ENCODE measurements around the gene HOXC11. TPM values are rescaled to one million over a fixed set of nuclear protein-coding genes. Genes with fewer than 3 reads are reported as not detected.

Gene HOXC11
- total RNA-seq, 5 donors from 2014 or later (not counting 1 experiment from before 2014, with no cell fraction given) = not detected

DNA sequence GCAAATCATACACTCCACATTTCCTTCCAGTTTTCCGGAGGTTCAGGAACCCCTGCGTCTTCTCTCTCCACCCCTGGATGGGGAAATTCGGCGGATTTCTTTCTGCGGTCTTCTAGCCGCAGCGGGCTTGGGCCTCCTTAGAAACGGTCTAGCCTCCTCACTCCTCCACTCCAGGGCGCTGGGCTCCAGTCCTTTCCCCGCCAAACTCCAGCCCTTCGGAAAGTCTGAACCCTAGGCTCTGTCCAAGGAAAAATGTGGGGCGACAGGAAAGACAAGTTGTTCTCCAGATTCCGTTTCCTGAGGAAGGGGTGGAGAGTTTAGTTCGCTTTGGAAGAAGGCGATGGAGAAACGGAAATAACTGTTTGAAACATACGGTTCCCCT lies 10.6 kb downstream of the HOXC11 start:
- Histone ChIP-seq H3K36me3 (ENCODE audit: control insufficient read depth in 2 of 2, extremely low read depth in 1 of 2, insufficient read depth in 1 of 2, low read length in 1 of 2) (no peaks in the 10 kb centered on the region), H3K27ac (ENCODE audit: low read length) (no peak overlapping the region), H3K27me3 (replicated peaks in 1 of 2; ENCODE audit: control insufficient read depth in 2 of 2, extremely low read depth in 1 of 2, insufficient read depth in 2 of 2, low read length in 1 of 2) (peaks cover 15 to 98% of the 10 kb centered on the region in 2 experiments), H3K9me3 (no peaks in the 10 kb centered on the region), H3K4me3 (ENCODE audit: control insufficient read depth in 1 of 2, extremely low read depth in 1 of 2, low read length in 1 of 2) (no peak overlapping the region), H3K4me1 (ENCODE audit: control insufficient read depth in 1 of 2, extremely low read depth in 1 of 2, insufficient read depth in 2 of 2, low read length in 2 of 2) (peaks cover 0 to 37% of the 10 kb centered on the region in 2 experiments)
- DNase-seq (no peak), ATAC-seq (replicated peaks in 1 of 4) (no peak)
- H3K4me3 Mint-ChIP-seq = peak overlapping the region in 1 of 3 donors; percentile 17
- WGBS (ENCODE audit: insufficient coverage) = 7% methylated on average over 9 of the region's 17 CpGs
- H3K27ac Mint-ChIP-seq = peak overlapping the region in 1 of 2 donors; percentile 36
- H3K36me3 Mint-ChIP-seq = no peaks in the 10 kb centered on the region
- H3K4me1 Mint-ChIP-seq = peaks cover 16 to 44% (median 30%) of the 10 kb centered on the region in 3 donors
- peaks cover 86 to 93% of the 10 kb centered on the region in 2 donors for H3K27me3 Mint-ChIP-seq
- CTCF ChIA-PET = no interaction called here
- H3K9me3 Mint-ChIP-seq = no peaks in the 10 kb centered on the region
- POLR2A ChIA-PET = no interaction called here

DNA sequence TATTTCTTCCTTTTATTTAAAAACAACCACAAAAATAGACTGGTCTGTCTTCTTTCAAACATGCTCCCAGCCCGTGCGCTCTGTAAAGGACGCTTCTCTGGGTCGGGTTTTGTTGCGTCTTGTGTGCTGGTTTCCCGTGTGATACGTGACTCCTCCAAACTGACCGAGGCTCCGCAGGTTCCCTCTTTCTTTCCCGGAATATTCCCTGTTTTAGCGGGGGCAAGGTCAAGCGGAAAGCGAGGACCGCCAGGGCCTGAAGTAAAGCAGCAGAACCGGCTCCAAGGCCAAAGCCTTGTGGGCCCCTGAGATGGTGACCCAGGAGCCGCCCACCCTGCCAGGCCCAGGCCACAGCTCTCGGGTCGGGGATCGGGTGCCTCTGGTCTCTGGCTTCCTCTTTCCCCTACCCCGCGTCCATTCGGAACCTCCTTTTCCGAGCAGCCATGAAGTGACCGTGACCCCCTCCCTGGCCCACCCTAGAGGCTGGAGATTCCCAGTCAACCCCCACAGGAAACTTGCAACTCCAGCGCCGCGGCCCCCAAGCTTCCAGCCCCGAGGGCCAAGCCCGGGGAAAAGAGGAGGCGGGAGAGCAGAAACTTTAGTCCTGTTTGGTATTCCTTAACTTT lies 11.1 kb downstream of the HOXC11 start:
- no peaks in the 10 kb centered on the region for H3K36me3 Mint-ChIP-seq
- ATAC-seq (replicated peaks in 1 of 4) (no peak), DNase-seq (no peak)
- Histone ChIP-seq H3K27ac (ENCODE audit: low read length) (no peak overlapping the region), H3K4me1 (ENCODE audit: control insufficient read depth in 1 of 2, extremely low read depth in 1 of 2, insufficient read depth in 2 of 2, low read length in 2 of 2) (peaks cover 1 to 41% of the 10 kb centered on the region in 2 experiments), H3K27me3 (replicated peaks in 1 of 2; ENCODE audit: control insufficient read depth in 2 of 2, extremely low read depth in 1 of 2, insufficient read depth in 2 of 2, low read length in 1 of 2) (peaks cover 16 to 98% of the 10 kb centered on the region in 2 experiments), H3K36me3 (ENCODE audit: control insufficient read depth in 2 of 2, extremely low read depth in 1 of 2, insufficient read depth in 1 of 2, low read length in 1 of 2) (no peaks in the 10 kb centered on the region), H3K4me3 (ENCODE audit: control insufficient read depth in 1 of 2, extremely low read depth in 1 of 2, low read length in 1 of 2) (no peak overlapping the region), H3K9me3 (no peaks in the 10 kb centered on the region)
- ChIA-PET POLR2A (no interaction called here), CTCF (interaction anchor here in 1 of 2 donors (0.5 to 1.2 kb wide), 3 partner anchors 188 to 269 kb away, joined by 4 to 9 read pairs (median 6); no protein-coding TSS in a partner anchor)
- H3K9me3 Mint-ChIP-seq = no peaks in the 10 kb centered on the region
- H3K27ac Mint-ChIP-seq = peak overlapping the region; percentile 28 to 43
- peaks cover 85 to 93% of the 10 kb centered on the region in 2 donors for H3K27me3 Mint-ChIP-seq
- 6% methylated on average over 24 of the region's 30 CpGs for WGBS (ENCODE audit: insufficient coverage)
- peak overlapping the region in 1 of 3 donors; percentile 17 for H3K4me3 Mint-ChIP-seq
- peaks cover 18 to 49% (median 34%) of the 10 kb centered on the region in 3 donors for H3K4me1 Mint-ChIP-seq

DNA sequence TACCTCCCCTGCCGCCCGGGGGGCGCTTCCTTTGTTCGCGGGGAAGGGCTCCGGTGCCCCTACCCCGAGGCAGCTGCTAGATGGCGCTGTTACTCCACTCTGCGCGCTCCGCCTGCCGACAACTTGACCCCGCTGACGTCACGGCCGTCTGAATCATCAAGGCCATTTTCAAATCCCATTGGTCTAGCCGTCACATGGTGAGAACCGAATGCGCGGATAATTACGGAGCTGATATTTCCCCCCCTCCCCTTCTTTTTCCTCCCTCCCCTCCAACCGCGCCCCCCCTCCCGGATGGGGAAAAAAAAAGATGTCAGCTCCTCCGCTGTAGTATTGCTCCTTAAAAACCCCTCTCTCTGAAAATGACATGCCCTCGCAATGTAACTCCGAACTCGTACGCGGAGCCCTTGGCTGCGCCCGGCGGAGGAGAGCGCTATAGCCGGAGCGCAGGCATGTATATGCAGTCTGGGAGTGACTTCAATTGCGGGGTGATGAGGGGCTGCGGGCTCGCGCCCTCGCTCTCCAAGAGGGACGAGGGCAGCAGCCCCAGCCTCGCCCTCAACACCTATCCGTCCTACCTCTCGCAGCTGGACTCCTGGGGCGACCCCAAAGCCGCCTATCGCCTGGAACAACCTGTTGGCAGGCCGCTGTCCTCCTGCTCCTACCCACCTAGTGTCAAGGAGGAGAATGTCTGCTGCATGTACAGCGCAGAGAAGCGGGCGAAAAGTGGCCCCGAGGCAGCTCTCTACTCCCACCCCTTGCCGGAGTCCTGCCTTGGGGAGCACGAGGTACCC lies 12.2 kb downstream of the HOXC11 start, which contains the start of gene HOXC10:
Gene HOXC10, plus strand, starts transcription at position 246 of the 791 bp plus-strand sequence. Its CDS starts 114 bp downstream, at position 360.
- H3K4me1 Mint-ChIP-seq = peaks cover 29 to 58% (median 44%) of the 10 kb centered on the region in 3 donors

DNA sequence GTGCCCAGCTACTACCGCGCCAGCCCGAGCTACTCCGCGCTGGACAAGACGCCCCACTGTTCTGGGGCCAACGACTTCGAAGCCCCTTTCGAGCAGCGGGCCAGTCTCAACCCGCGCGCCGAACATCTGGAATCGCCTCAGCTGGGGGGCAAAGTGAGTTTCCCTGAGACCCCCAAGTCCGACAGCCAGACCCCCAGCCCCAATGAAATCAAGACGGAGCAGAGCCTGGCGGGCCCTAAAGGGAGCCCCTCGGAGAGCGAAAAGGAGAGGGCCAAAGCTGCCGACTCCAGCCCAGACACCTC lies 12.7 kb downstream of the HOXC11 start:
- Mint-ChIP-seq H3K36me3 (no peaks in the 10 kb centered on the region), H3K27me3 (peaks cover 85 to 93% of the 10 kb centered on the region in 2 donors), H3K4me3 (peak overlapping the region in 2 of 3 donors; percentile 13 to 71), H3K9me3 (no peaks in the 10 kb centered on the region), H3K4me1 (peaks cover 34 to 58% (median 47%) of the 10 kb centered on the region in 3 donors), H3K27ac (no peak overlapping the region)
- 16% methylated on average over 16 of the region's 21 CpGs for WGBS (ENCODE audit: insufficient coverage)
- no peaks in the 10 kb centered on the region for H3K9me3 ChIP-seq
- no peak overlapping the region for H3K27ac ChIP-seq (ENCODE audit: low read length)
- peaks cover 4 to 51% of the 10 kb centered on the region in 2 experiments for H3K4me1 ChIP-seq (ENCODE audit: control insufficient read depth in 1 of 2, extremely low read depth in 1 of 2, insufficient read depth in 2 of 2, low read length in 2 of 2)
- peaks cover 21 to 97% of the 10 kb centered on the region in 2 experiments for H3K27me3 ChIP-seq (replicated peaks in 1 of 2; ENCODE audit: control insufficient read depth in 2 of 2, extremely low read depth in 1 of 2, insufficient read depth in 2 of 2, low read length in 1 of 2)
- ChIA-PET POLR2A (no interaction called here), CTCF (interaction anchor here (0.6 to 1.0 kb wide), 2 partner anchors 12 to 301 kb away, joined by 3 to 4 read pairs; no protein-coding TSS in a partner anchor)
- H3K36me3 ChIP-seq (ENCODE audit: control insufficient read depth in 2 of 2, extremely low read depth in 1 of 2, insufficient read depth in 1 of 2, low read length in 1 of 2) = no peaks in the 10 kb centered on the region
- DNase-seq = no peak
- peak in 1 of 4 experiments; percentile 15 for ATAC-seq (replicated peaks in 1 of 4)
- H3K4me3 ChIP-seq (ENCODE audit: control insufficient read depth in 1 of 2, extremely low read depth in 1 of 2, low read length in 1 of 2) = peak overlapping the region; percentile 7 to 35

More for the DNA sequence above, 12.2 kb downstream of the HOXC11 start, which contains the start of gene HOXC10:
- DNase-seq = peak in 34 of 35 experiments; percentile 12 to 82 (median 57)
- no peak within 1 kb of the TSS for H3K27ac ChIP-seq (ENCODE audit: low read length)
- Mint-ChIP-seq H3K9me3 (no peaks in the 10 kb centered on the region), H3K27me3 (peaks cover 85 to 93% of the 10 kb centered on the region in 2 donors), H3K4me3 (peak within 1 kb of the TSS; percentile 13 to 71 (median 37)), H3K36me3 (no peaks in the 10 kb centered on the region), H3K27ac (peak within 1 kb of the TSS; percentile 28 to 43)
- H3K9me3 ChIP-seq = no peaks in the 10 kb centered on the region
- peaks cover 4 to 49% of the 10 kb centered on the region in 2 experiments for H3K4me1 ChIP-seq (ENCODE audit: control insufficient read depth in 1 of 2, extremely low read depth in 1 of 2, insufficient read depth in 2 of 2, low read length in 2 of 2)
- no peaks in the 10 kb centered on the region for H3K36me3 ChIP-seq (ENCODE audit: control insufficient read depth in 2 of 2, extremely low read depth in 1 of 2, insufficient read depth in 1 of 2, low read length in 1 of 2)
- ATAC-seq (replicated peaks in 1 of 4) = peak; percentile 40 to 67 (median 44)
- CTCF ChIA-PET = interaction anchor here (0.5 to 1.2 kb wide), 6 partner anchors 9 to 302 kb away, joined by 3 to 9 read pairs (median 5); no protein-coding TSS in a partner anchor
- POLR2A ChIA-PET = no interaction called here
- 15% methylated on average over 38 of the region's 55 CpGs for WGBS (ENCODE audit: insufficient coverage)
- H3K27me3 ChIP-seq (replicated peaks in 1 of 2; ENCODE audit: control insufficient read depth in 2 of 2, extremely low read depth in 1 of 2, insufficient read depth in 2 of 2, low read length in 1 of 2) = peaks cover 18 to 97% of the 10 kb centered on the region in 2 experiments
- H3K4me3 ChIP-seq (ENCODE audit: control insufficient read depth in 1 of 2, extremely low read depth in 1 of 2, low read length in 1 of 2) = peak within 1 kb of the TSS; percentile 7 to 35

DNA sequence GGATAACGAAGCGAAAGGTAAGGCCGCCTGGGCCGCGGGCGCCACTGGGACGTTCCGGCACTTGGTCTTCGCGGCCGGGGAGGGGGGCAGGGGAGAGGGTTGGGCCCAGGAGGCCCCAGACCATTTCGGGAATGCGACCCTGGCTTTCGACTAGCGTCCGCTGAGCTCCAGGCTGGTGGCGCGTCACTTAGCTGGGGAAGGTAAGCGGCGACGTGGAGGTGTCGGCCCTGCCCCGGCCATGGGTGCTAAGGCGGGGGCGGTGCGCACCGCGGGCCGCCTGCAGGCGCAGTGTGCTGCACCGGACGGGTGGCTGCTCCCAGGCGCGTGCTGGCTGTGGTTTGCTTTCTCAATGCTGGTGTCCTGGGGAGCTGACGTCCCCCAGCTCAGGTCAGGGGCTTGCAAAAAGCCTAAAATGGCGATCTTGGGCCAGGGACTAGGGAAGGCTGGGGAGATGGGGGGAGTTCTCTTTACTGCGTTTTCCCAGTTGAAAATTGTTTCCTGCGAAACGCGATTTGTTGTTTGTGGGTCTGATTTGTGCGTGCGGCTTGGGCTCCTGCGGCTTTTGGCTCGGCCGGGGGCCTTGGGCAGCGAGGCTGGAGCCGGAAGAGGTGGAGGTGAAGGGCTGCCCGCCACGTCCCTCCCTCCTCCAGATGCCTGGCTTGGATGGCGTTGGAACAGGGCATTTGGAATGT lies 13.2 kb downstream of the HOXC11 start:
- ChIA-PET POLR2A (no interaction called here), CTCF (interaction anchor here in 1 of 2 donors (1.0 kb wide), 1 partner anchor 301 kb away, joined by 3 read pairs; no protein-coding TSS in a partner anchor)
- peaks cover 85 to 93% of the 10 kb centered on the region in 2 donors for H3K27me3 Mint-ChIP-seq
- no peaks in the 10 kb centered on the region for H3K9me3 Mint-ChIP-seq
- no peak overlapping the region for H3K27ac ChIP-seq (ENCODE audit: low read length)
- ATAC-seq (replicated peaks in 1 of 4) = peak; percentile 30 to 57 (median 44)
- no peaks in the 10 kb centered on the region for H3K9me3 ChIP-seq
- H3K4me1 ChIP-seq (ENCODE audit: control insufficient read depth in 1 of 2, extremely low read depth in 1 of 2, insufficient read depth in 2 of 2, low read length in 2 of 2) = peaks cover 4 to 52% of the 10 kb centered on the region in 2 experiments
- no peaks in the 10 kb centered on the region for H3K36me3 Mint-ChIP-seq
- DNase-seq = peak in 1 of 35 experiments; percentile 50
- peaks cover 34 to 59% (median 50%) of the 10 kb centered on the region in 3 donors for H3K4me1 Mint-ChIP-seq
- H3K36me3 ChIP-seq (ENCODE audit: control insufficient read depth in 2 of 2, extremely low read depth in 1 of 2, insufficient read depth in 1 of 2, low read length in 1 of 2) = no peaks in the 10 kb centered on the region
- 7% methylated on average over 45 of the region's 50 CpGs for WGBS (ENCODE audit: insufficient coverage)
- no peak overlapping the region for H3K27ac Mint-ChIP-seq
- H3K4me3 ChIP-seq (ENCODE audit: control insufficient read depth in 1 of 2, extremely low read depth in 1 of 2, low read length in 1 of 2) = peak overlapping the region; percentile 7 to 35
- peak overlapping the region; percentile 25 to 71 (median 31) for H3K4me3 Mint-ChIP-seq
- peaks cover 21 to 97% of the 10 kb centered on the region in 2 experiments for H3K27me3 ChIP-seq (replicated peaks in 1 of 2; ENCODE audit: control insufficient read depth in 2 of 2, extremely low read depth in 1 of 2, insufficient read depth in 2 of 2, low read length in 1 of 2)

Measured in T-cell (primary cell).